Measurements from ENCODE around the gene SAP30L.

The SAP30L gene

GRCh38 chr5:154447089-154447725, 1.4 kb downstream of the SAP30L start:
- DNase-seq (ENCODE audit: low spot score), result no peak
- no peak for TF ChIP-seq CTCF (IDR thresholded peaks at IDR 0.05; ENCODE audit: extremely low read depth, missing control alignments)

DNA sequence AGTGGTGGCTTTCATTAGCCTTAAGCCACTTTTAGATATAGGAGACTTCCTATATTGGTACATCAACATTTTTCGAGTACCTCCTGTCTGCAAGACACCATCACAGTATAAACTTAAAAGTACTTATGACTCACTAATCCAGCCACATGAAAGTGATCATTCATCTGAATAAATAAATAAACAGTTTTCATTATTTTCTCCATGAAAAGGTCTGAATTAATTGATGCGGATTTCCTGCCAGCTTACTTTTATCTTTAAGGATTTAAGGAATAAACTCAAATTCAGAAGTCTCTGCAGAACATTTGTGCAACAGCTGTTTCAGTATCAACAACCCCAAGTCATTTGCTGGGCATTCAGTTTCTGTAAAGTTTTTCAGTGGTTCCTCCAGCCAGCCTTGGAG, 4.0 kb downstream of the SAP30L start:
- DNase-seq (ENCODE audit: low spot score), result no peak
- TF ChIP-seq CTCF (IDR thresholded peaks at IDR 0.05; ENCODE audit: extremely low read depth, missing control alignments), result no peak

DNA sequence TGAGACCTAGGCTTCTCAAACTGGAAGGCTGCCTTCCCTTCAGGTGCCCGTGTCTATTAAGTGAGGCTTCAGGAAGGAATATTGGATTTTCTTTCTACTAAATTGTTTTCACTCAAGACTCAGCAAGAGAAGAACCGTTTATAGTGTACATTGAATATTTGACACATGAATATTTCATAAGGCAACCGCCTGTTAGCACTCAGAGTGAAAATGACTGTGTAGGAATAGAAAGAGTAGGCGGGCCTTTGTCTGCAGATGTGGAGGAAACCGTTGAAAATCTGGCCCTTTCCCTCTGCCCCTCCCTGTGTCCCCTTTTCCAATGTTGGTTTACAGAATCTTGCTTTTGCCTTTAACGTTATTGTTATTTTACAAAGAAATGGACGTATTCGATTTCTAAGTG, 6.2 kb downstream of the SAP30L start:
- TF ChIP-seq CTCF (IDR thresholded peaks at IDR 0.05; ENCODE audit: extremely low read depth, missing control alignments), result no peak
- DNase-seq (ENCODE audit: low spot score), result no peak

- no peak for TF ChIP-seq CTCF (IDR thresholded peaks at IDR 0.05; ENCODE audit: extremely low read depth, missing control alignments)
- DNase-seq (ENCODE audit: low spot score), result no peak
Observed at GRCh38 chr5:154455585-154455984, 9.8 kb downstream of the SAP30L start.

- TF ChIP-seq CTCF (IDR thresholded peaks at IDR 0.05; ENCODE audit: extremely low read depth, missing control alignments), result no peak
- DNase-seq (ENCODE audit: low spot score), result no peak
Observed at GRCh38 chr5:154456540-154456939, 10.7 kb downstream of the SAP30L start.

- no peak for TF ChIP-seq CTCF (IDR thresholded peaks at IDR 0.05; ENCODE audit: extremely low read depth, missing control alignments)
- DNase-seq (ENCODE audit: low spot score), result no peak
Observed at GRCh38 chr5:154459015-154459414, 13.2 kb downstream of the SAP30L start.

DNA sequence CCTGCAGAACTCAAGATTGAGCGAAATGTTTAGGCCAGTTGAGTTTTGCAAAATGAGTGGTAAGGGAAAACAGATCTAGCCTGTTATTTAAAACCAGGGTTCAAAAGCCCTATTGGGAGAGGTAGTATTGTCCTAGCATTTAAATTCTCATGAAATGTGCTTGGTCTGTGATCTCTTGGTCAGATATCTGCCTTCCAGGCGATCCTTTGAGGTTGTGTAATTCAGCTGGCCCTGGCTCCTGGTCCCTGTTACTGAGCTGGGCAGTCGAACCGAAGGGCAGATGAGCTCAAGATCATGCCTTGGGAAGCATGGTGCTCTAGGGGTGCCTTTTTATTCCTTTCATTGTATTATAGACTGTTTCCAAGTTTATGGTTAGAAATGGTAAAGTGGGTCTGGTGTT, 14.4 kb downstream of the SAP30L start:
- TF ChIP-seq CTCF (IDR thresholded peaks at IDR 0.05; ENCODE audit: extremely low read depth, missing control alignments), result no peak
- no peak for DNase-seq (ENCODE audit: low spot score)

All from GM20000 (cell line).